ENCODE measurements around the gene LAX1.

Gene LAX1, protein sequence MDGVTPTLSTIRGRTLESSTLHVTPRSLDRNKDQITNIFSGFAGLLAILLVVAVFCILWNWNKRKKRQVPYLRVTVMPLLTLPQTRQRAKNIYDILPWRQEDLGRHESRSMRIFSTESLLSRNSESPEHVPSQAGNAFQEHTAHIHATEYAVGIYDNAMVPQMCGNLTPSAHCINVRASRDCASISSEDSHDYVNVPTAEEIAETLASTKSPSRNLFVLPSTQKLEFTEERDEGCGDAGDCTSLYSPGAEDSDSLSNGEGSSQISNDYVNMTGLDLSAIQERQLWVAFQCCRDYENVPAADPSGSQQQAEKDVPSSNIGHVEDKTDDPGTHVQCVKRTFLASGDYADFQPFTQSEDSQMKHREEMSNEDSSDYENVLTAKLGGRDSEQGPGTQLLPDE

DNA sequence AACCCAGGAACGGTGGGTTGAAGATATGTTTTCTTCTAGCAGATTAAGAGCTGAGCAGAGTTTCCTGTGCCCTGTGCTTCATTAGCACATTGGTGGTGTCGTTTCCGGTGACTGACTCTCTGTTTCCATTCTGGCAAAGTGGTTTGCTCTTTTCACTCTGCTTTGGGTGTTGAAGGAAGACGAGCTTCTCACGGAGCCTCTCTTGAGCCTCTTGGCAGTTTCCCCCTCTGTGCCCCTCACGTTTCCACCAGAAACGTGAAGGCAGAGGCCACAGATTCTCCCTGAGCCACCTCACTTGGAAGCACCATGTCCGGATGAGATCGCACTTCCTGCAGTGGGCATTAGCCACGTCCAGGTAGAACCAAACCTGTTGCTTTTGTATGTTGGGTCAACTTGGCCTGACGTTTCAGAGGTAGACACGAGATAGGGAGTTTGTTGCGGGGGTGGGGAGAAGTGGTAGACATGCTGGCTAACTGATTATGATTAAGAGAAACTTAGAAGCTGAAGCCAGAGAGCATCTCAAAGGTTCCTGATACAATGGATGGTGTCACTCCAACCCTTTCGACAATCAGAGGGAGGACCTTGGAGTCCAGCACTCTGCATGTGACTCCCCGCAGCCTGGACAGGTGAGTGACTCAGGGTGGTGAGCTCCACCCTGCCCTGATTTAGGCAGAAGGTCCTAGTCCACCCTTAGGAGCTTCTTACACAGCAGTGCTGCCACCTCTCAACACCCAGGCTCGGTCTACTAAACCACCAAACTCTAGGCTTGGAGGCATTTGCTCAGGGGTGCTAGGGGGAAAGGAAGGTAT lies at the start of gene LAX1:
LAX1 (plus strand) TSS at position 155 of the 809 bp plus-strand sequence; CDS start at position 538, 383 bp downstream.
- TF ChIP-seq, protein P1, sequence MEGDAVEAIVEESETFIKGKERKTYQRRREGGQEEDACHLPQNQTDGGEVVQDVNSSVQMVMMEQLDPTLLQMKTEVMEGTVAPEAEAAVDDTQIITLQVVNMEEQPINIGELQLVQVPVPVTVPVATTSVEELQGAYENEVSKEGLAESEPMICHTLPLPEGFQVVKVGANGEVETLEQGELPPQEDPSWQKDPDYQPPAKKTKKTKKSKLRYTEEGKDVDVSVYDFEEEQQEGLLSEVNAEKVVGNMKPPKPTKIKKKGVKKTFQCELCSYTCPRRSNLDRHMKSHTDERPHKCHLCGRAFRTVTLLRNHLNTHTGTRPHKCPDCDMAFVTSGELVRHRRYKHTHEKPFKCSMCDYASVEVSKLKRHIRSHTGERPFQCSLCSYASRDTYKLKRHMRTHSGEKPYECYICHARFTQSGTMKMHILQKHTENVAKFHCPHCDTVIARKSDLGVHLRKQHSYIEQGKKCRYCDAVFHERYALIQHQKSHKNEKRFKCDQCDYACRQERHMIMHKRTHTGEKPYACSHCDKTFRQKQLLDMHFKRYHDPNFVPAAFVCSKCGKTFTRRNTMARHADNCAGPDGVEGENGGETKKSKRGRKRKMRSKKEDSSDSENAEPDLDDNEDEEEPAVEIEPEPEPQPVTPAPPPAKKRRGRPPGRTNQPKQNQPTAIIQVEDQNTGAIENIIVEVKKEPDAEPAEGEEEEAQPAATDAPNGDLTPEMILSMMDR (IDR thresholded peaks at IDR 0.05) = no peak
- H3K4me1 Mint-ChIP-seq = peaks cover 22% of the 10 kb centered on the region
- DNase-seq = no peak
- H3K36me3 Mint-ChIP-seq (ENCODE audit: low read depth) = no peaks in the 10 kb centered on the region
- peaks cover 11% of the 10 kb centered on the region for H3K27me3 Mint-ChIP-seq (ENCODE audit: low read depth, poor library complexity)
- H3K4me3 Mint-ChIP-seq = no peak within 1 kb of the TSS
- no peak within 1 kb of the TSS for H3K27ac Mint-ChIP-seq
- no peaks in the 10 kb centered on the region for H3K9me3 Mint-ChIP-seq

DNA sequence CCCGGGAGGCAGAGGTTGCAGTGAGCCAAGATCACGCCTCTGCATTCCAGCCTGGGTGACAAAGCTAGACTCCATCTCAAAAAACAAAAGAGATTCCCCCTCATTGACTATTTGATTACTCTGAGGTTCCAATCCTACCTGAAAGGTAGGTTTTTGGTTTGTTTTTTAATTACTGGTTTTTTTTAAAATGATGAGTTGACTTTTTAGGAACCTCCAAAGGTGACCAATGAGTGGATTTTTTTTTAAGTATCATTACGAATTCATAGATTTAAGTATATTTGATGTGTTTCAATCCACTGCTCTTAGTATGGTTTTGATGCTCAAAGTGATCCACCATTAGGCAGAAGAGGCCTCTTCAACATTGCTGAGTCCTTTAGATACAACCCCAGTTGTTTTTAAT lies 47.9 kb upstream of the LAX1 start:
- H3K36me3 Mint-ChIP-seq (ENCODE audit: low read depth) = peaks cover 39% of the 10 kb centered on the region
- H3K27me3 Mint-ChIP-seq (ENCODE audit: low read depth, poor library complexity) = peaks cover 4% of the 10 kb centered on the region
- no peak overlapping the region for H3K4me3 Mint-ChIP-seq
- DNase-seq = no peak
- no peaks in the 10 kb centered on the region for H3K9me3 Mint-ChIP-seq
- H3K27ac Mint-ChIP-seq = no peak overlapping the region
- TF ChIP-seq, protein P1 (IDR thresholded peaks at IDR 0.05) = no peak
- peaks cover 13% of the 10 kb centered on the region for H3K4me1 Mint-ChIP-seq

DNA sequence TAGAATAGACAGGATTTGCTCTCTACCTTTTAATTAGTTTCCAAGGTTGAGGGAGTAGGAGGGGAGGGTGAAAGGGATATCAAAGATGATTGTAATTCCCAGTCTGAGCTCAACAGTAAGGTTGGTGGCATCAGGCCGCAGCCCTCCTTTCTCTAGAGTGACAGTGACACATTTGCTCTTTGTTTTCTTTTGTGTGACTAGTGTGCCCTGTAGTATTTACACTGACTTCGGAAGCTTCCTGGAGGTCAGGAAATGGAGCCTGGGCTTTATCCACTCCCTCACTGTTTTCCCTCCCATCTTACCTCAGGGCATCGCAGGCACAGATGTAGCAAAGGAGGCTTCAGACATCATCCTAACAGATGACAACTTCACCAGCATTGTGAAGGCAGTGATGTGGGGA lies 44.7 kb upstream of the LAX1 start:
- no peak for DNase-seq
- Mint-ChIP-seq H3K4me1 (peaks cover 13% of the 10 kb centered on the region), H3K27me3 (ENCODE audit: low read depth, poor library complexity) (peaks cover 4% of the 10 kb centered on the region), H3K36me3 (ENCODE audit: low read depth) (peaks cover 42% of the 10 kb centered on the region), H3K9me3 (no peaks in the 10 kb centered on the region), H3K27ac (peak overlapping the region; percentile 90), H3K4me3 (no peak overlapping the region)
- TF ChIP-seq, protein P1 (IDR thresholded peaks at IDR 0.05) = no peak

DNA sequence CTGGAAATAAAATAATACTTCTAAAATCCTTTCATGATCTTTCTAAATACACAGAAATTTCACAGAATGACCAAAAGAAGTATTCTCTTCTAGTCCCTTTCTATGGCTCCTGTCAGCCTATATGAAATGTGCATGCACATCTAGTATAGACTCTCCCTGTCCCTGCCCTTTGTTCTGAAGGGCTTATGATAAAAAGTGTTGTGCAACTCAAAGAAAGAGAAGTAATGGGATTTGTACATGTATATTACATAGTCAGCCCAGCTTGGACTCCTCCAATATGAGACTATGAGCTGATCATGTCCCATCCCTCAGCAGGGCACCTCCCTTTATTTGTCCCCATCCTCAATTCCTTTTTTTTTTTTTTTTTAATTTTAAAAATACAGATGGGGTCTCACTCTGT lies 42.1 kb upstream of the LAX1 start:
- Mint-ChIP-seq H3K4me3 (no peak overlapping the region), H3K27me3 (ENCODE audit: low read depth, poor library complexity) (peaks cover 4% of the 10 kb centered on the region), H3K27ac (no peak overlapping the region), H3K4me1 (peaks cover 13% of the 10 kb centered on the region), H3K9me3 (no peaks in the 10 kb centered on the region), H3K36me3 (ENCODE audit: low read depth) (peaks cover 60% of the 10 kb centered on the region)
- DNase-seq = no peak
- TF ChIP-seq, protein P1 (IDR thresholded peaks at IDR 0.05) = no peak

DNA sequence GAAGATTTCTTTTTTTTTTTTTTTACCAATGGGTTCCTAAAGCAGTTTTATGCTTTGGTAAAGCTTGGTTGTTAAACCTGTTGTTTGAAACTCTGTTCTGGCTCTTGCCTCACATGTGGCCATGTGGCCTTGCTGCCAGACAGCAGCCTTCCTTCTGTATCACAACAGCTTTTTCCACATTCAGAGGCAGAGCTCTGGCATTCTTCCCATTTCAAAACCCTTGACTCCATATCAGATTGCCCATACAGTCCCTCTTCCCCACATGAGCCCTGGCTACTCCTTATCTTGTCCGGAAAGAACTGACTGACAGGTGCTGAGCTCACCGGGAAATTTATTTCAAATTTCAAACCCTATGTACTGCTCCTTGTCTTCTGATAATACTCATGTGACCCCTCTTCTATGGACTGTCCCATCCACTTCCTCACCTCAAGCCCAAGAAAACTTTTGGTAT lies 38.5 kb upstream of the LAX1 start:
- DNase-seq = no peak
- Mint-ChIP-seq H3K4me1 (no peaks in the 10 kb centered on the region), H3K27ac (no peak overlapping the region), H3K9me3 (no peaks in the 10 kb centered on the region), H3K27me3 (ENCODE audit: low read depth, poor library complexity) (peaks cover 5% of the 10 kb centered on the region), H3K36me3 (ENCODE audit: low read depth) (peaks cover 70% of the 10 kb centered on the region), H3K4me3 (no peak overlapping the region)
- TF ChIP-seq, protein P1 (IDR thresholded peaks at IDR 0.05) = no peak
